Breast epithelium (tissue), 4 donors: ENCODE results near the gene PHYKPL. TPM values are rescaled to one million over a fixed set of nuclear protein-coding genes. Genes with fewer than 3 reads are reported as not detected.

Source experiments
- DNase-seq, 2 donors: peaks; one replicate each; pipeline ENCODE4 v3.0.0-alpha.2; 2019; ENCODE audit warnings: low spot score in 2 of 2
- H3K27ac ChIP-seq, 2 donors: fragments of 200-600 bp; sonication (generic) in 1 of 2; one replicate each; pipeline ENCODE4 v1.5.1; 2016 to 2019; ENCODE audit warnings: mild to moderate bottlenecking in 1 of 2
- H3K27me3 ChIP-seq, 2 donors: fragments of 200-600 bp; sonication (generic) in 1 of 2; one replicate each; pipeline versions ENCODE4 v1.5.1 to v1.6.0; 2017 to 2019; ENCODE audit warnings: control low read depth in 1 of 2, mild to moderate bottlenecking in 1 of 2
- H3K36me3 ChIP-seq: fragments of 200-600 bp; one replicate; pipeline ENCODE4 v1.5.1; 2019
- H3K4me1 ChIP-seq, 2 donors: fragments of 200-600 bp; sonication (generic); one replicate each; pipeline ENCODE4 v1.5.1; 2016 to 2019; ENCODE audit warnings: control low read depth in 1 of 2
- H3K4me3 ChIP-seq, 3 donors: fragments of 200-600 bp; sonication (generic); 1 replicate in 2 of 3; 2 replicates in 1 of 3; pipeline ENCODE4 v1.5.1; 2016 to 2019; ENCODE audit warnings: mild to moderate bottlenecking in 3 of 3, moderate library complexity in 2 of 3
- H3K9me3 ChIP-seq, 2 donors: fragments of 200-600 bp; sonication (generic) in 1 of 2; one replicate each; pipeline ENCODE4 v1.5.1; 2016 to 2019; ENCODE audit warnings: control low read depth in 1 of 2
- POLR2A ChIP-seq: fragments of 450-650 bp; IDR thresholded peaks from one replicate; pipeline ENCODE4 v1.6.1; 2016; ENCODE audit warnings: antibody characterized with exemption, mild to moderate bottlenecking, moderate library complexity
- POLR2AphosphoS5 ChIP-seq, 3 donors: sonication (generic); formaldehyde crosslinking; IDR thresholded peaks; one replicate each; pipeline ENCODE4 v1.6.1; 2017; ENCODE audit warnings: antibody characterized with exemption in 3 of 3
- intact Hi-C: fragments of 100-400 bp; cut with DNase I; formaldehyde crosslinking; loops from one replicate; pipeline ENCODE4 v1.15.1; 2023; ENCODE audit warnings: low total_unique reads
- total RNA-seq, 3 donors: library from RNA; depleted of rRNA; stranded (reverse); fragments of >200 nt; gene quantifications; one replicate each; pipeline ENCODE4 v1.1.0, GENCODE V29; 2016
- TF ChIP-seq, protein P1 (sequence below), 3 donors: fragments of 450-650 bp; IDR thresholded peaks; one replicate each; pipeline ENCODE4 v1.5.1; 2016 to 2017; ENCODE audit warnings: antibody characterized with exemption in 3 of 3, mild to moderate bottlenecking in 3 of 3, moderate library complexity in 3 of 3

The PHYKPL gene
- total RNA-seq, 3 donors from 2014 or later = 63.4 to 94.1 (median 77.7) TPM

GRCh38 chr5:178218237-178218776, 14.3 kb downstream of the PHYKPL start:
- TF ChIP-seq, protein P1, sequence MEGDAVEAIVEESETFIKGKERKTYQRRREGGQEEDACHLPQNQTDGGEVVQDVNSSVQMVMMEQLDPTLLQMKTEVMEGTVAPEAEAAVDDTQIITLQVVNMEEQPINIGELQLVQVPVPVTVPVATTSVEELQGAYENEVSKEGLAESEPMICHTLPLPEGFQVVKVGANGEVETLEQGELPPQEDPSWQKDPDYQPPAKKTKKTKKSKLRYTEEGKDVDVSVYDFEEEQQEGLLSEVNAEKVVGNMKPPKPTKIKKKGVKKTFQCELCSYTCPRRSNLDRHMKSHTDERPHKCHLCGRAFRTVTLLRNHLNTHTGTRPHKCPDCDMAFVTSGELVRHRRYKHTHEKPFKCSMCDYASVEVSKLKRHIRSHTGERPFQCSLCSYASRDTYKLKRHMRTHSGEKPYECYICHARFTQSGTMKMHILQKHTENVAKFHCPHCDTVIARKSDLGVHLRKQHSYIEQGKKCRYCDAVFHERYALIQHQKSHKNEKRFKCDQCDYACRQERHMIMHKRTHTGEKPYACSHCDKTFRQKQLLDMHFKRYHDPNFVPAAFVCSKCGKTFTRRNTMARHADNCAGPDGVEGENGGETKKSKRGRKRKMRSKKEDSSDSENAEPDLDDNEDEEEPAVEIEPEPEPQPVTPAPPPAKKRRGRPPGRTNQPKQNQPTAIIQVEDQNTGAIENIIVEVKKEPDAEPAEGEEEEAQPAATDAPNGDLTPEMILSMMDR (IDR thresholded peaks at IDR 0.05) = no peak
- TF ChIP-seq POLR2A = no peak
- TF ChIP-seq POLR2AphosphoS5 (IDR thresholded peaks at IDR 0.05) = no peak
- H3K4me1 ChIP-seq = peaks cover 0 to 4% of the 10 kb centered on the region in 2 donors
- DNase-seq = no peak
- no peaks in the 10 kb centered on the region for H3K9me3 ChIP-seq
- H3K36me3 ChIP-seq = peaks cover 7% of the 10 kb centered on the region
- H3K27ac ChIP-seq = no peak overlapping the region
- no peak overlapping the region for H3K4me3 ChIP-seq
- intact Hi-C loops = no loop called here
- H3K27me3 ChIP-seq = no peaks in the 10 kb centered on the region

DNA sequence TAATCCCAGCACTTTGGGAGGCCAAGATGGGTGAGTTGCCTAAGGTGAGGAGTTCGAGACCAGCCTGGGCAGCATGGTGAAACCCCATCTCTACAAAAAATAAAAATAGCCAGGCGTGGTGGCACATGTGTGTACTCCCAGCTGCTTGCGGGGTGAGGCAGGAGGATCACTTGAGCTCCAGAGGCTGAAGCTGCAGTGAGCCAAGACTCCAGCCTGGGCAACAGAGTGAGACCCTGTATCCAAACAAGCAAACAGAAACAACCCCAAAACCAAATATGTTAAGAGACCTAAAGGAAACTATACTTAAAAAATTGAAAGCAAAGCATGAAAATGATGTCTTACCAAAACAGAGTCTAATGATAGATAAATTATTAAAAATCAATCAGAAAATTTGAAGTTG, 15.8 kb downstream of the PHYKPL start:
- no peak for DNase-seq

GRCh38 chr5:178216088-178216534, 16.5 kb downstream of the PHYKPL start:
- intact Hi-C loops = no loop called here
- no peaks in the 10 kb centered on the region for H3K9me3 ChIP-seq
- no peak overlapping the region for H3K4me3 ChIP-seq
- peaks cover 0 to 12% of the 10 kb centered on the region in 2 donors for H3K4me1 ChIP-seq
- no peak for TF ChIP-seq POLR2A
- no peak for TF ChIP-seq POLR2AphosphoS5 (IDR thresholded peaks at IDR 0.05)
- TF ChIP-seq, protein P1 (IDR thresholded peaks at IDR 0.05) = no peak
- DNase-seq = no peak
- no peak overlapping the region for H3K27ac ChIP-seq
- no peaks in the 10 kb centered on the region for H3K27me3 ChIP-seq
- H3K36me3 ChIP-seq = peaks cover 18% of the 10 kb centered on the region

More for the DNA sequence above, 15.8 kb downstream of the PHYKPL start:
- H3K4me3 ChIP-seq = no peak overlapping the region
- H3K36me3 ChIP-seq = peaks cover 11% of the 10 kb centered on the region
- no peak overlapping the region for H3K27ac ChIP-seq
- H3K4me1 ChIP-seq = peaks cover 0 to 12% of the 10 kb centered on the region in 2 donors
- TF ChIP-seq, protein P1 (IDR thresholded peaks at IDR 0.05) = no peak
- no peak for TF ChIP-seq POLR2AphosphoS5 (IDR thresholded peaks at IDR 0.05)
- no peak for TF ChIP-seq POLR2A
- no peaks in the 10 kb centered on the region for H3K9me3 ChIP-seq
- intact Hi-C loops = no loop called here
- no peaks in the 10 kb centered on the region for H3K27me3 ChIP-seq

DNA sequence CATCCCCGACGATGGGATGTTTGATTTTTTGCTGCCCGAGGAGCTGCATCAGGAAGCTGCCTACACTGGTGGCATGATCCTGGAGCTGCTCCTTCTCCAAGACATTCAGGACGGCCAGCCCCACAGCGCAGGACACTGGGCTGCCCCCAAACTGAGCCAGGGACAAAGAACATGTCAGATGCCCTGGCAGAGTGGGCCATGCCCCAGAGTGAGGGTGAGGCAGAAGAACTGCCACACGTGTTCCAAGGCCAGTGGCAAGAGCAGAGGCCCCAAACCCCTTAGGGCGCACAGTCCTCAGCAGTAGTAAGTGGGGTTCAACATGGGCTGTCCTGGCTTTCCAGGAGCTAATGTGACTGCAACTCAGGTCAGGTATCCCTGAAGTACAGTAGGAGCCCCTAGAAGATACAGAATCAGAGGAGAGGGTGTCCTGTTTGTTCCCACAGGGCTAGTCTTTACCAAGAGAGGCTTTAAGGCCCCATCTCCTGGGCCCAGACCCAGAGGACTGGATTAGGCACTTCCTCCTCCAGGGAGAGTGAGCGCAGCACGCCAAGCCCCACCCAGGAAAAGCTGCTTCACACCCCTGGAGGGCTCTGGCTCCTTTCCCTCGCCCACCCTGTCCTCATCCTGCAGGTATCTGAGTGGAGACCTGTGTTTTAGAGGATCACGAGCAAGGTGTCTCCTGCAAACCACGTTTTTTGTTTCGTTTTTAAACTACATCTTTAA, 17.2 kb downstream of the PHYKPL start:
- Histone ChIP-seq H3K4me1 (peaks cover 0 to 12% of the 10 kb centered on the region in 2 donors), H3K27me3 (no peaks in the 10 kb centered on the region), H3K27ac (no peak overlapping the region), H3K9me3 (no peaks in the 10 kb centered on the region), H3K36me3 (peaks cover 23% of the 10 kb centered on the region), H3K4me3 (no peak overlapping the region)
- intact Hi-C loops = no loop called here
- TF ChIP-seq POLR2A = no peak
- TF ChIP-seq POLR2AphosphoS5 (IDR thresholded peaks at IDR 0.05) = no peak
- TF ChIP-seq, protein P1 (IDR thresholded peaks at IDR 0.05) = no peak
- no peak for DNase-seq

DNA sequence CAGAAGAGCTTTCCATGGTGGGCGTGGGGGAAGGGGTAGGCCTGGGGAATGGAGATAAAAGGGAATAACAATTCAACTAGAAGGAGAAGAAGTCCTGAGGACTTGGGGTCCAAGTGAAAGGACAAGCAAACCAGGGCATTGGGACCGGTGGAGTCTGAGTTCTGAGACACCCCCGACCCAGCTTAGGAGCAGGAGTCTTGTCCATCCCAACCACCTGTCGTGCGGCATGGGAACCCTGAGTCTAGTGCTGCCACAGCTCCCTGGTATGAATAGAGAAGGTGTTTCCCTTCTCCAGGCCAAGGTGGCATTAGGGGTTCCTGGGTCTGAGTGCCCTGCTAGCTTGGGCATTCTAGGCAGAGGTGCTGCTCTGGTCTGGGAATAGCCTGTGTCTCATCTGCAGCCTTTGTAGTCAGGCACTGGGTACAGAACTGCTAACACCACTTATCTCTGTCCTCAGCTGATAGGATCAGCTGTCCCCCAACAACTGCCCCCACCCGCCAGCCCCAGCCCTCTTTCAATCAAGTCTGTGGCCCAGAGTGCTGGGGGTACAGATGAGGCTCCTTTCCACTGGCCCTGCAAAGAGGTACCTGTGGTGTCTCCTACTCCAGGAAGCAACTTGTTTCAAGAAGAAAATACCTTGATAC, 18.3 kb downstream of the PHYKPL start:
- DNase-seq = no peak

More for the DNA sequence above, 18.3 kb downstream of the PHYKPL start:
- H3K4me1 ChIP-seq = peaks cover 0 to 12% of the 10 kb centered on the region in 2 donors
- H3K27me3 ChIP-seq = no peaks in the 10 kb centered on the region
- peak overlapping the region; percentile 54 to 56 for H3K27ac ChIP-seq
- H3K4me3 ChIP-seq = no peak overlapping the region
- peaks cover 33% of the 10 kb centered on the region for H3K36me3 ChIP-seq
- no peaks in the 10 kb centered on the region for H3K9me3 ChIP-seq
- intact Hi-C loops = no loop called here
- TF ChIP-seq POLR2AphosphoS5 (IDR thresholded peaks at IDR 0.05) (no peak), POLR2A (no peak)
- TF ChIP-seq, protein P1 (IDR thresholded peaks at IDR 0.05) = no peak
